NCI-H345 treated with DMSO at 0.1 percent for 48 hours (cell line): ENCODE data around the gene ABCC8.

ENCODE experiments used
- DNase-seq: peaks from one replicate; lab custom pipeline; 2025; ENCODE audit not compliant: unreplicated experiment; lab: John Stamatoyannopoulos, UW

The ABCC8 gene

DNA sequence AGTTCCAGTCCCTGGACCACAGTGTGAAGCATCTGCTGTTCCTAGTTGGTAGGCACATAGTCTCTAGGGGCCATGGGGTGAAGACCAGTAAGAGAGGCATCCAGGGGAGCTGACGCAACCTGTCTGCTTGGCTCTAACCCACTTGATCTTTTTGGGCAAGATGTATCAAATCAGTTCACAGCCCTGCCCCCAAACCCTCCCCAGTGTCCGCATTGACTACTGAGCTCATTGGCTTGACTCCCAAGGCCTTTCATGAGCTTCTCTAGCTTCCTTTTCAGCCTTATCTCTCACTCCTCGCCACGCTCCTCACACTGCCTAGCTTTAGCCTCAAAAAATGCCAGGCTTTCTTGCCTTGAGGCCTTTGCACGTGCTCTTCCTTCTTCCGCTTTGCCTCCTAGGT, 29.7 kb upstream of the ABCC8 start:
- no peak for DNase-seq

DNA sequence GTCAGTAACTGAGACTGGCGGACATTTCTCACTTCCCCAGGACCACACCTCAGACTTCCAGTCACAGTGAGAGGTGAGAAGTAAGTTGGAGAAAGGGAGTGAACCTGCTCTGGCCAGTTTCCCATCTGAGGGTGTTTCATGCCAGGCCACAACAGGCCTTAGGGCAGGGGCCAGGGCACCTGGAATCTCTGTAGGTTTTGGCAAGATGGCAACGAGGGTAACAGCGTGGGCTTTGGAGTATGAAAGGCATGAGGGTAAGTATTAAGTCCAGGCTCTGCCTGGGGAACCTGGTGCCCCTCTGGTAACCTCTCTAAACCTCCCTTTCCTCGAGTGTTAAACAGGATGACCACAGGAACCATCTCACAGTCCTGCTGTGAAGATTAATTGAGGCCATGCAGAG, 28.5 kb upstream of the ABCC8 start:
- DNase-seq, result no peak

DNA sequence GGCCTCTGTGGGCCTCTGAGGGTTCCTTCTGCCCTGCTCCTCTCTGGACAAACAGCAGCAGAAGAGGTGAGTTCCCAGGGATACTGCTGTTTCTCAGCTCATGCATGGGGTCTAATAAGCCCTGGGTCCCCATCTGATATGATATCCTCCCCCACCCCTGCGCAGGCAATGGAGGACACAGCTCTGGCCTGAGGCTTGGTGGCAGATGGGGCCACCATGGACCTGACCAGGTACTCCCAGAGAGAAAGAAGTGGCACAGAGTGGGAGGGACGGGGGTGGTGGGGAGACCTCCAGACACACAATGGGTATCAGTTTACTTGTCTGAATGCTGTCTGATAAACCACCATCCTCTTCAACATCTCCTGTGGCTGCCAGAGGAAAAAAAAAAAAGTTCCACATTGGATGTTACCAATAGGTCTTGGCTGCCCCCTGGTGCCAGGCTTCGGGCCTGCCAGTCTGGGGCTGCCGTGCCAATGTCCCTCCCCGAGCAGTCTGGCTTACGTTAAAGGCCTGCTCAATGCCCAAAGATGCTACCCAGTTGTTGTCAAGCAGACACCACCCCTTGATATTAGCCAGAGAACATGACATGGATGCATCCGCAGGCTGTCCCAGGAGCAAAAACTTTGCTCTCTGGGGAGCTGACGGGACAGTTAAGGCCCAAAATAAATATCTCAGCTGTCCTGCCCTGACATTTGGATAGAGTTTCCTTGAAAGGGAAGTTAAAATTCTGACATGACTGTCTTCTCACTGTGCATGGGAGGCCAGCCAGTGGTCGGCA, 27.9 kb upstream of the ABCC8 start:
- DNase-seq, result peak; percentile 50

DNA sequence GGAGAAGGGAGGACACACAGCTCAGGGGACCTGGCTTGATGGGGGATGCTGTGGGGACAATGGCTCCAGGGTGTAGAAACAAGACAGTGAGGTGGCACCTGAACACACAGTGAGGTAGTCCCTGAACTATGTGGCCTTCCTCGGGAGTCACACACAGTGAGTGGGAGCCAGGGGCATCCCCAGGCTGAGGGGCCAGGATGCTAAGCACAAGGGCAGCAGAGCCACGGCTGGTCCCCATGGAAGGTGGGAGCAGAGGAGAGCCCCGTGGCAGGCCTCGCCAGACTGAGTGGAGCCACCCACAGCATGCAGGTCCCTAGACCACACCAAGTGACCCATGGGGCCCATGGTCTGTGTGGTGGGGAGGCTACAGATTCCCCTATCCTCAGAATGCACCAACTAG, 26.0 kb upstream of the ABCC8 start:
- no peak for DNase-seq

DNA sequence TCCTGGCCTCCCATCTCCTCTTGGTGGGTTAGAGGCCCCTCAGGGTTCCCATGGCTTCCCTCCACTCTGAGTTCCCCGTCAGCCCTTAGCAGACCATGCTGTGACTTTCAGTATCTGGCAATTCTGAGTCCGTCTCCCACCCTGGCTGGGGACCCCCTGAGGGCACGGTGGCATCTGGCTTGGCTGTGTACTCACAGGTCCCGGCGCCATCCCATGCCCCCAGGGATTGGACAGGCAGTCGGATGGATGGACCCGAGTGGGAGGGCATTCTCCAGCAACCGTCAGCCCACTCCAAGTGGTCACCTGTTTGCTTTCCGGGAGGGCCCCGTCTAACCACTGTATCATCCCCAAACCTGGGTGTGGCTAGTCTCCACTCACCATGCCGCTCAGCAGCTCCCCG, 24.0 kb upstream of the ABCC8 start:
- no peak for DNase-seq

DNA sequence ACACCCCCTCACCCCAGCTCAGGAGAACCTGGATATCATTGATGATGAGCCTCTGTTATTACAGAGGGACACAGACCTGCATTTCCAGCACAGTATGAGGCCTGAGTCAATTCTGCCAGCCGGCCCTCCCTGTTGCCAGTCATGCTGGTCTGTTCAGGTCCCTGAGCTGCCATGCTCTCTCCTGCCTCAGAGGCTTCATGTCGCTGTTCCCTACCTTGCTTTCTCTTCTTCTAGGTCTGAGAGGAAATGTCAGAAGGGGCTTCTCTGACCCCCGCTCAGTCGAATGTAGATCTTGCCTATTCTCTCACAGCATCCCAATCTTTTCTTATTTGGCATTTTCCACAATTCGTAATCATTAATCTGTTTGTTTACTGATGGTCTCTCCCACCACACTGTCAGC, 21.8 kb upstream of the ABCC8 start:
- no peak for DNase-seq

DNA sequence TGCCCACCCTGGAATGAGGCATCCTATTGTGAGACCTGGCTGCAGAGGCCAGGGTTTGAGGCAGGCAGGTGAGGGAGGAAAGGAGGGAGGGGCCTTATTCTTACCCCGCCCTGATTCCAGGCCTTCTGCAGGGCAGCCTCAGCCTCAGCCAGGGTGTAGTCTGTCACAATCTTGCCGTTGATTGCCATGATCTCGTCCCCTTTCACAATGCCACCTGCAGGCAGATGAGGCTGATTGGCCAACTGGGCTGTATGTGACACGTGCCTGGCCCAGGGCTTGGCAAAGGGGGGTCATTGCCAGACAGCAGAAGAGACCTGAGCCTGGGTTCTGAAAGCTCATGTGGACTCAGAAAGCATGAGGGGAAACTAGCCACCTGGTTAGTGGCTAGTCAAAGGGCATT, 21.4 kb upstream of the ABCC8 start:
- no peak for DNase-seq

DNA sequence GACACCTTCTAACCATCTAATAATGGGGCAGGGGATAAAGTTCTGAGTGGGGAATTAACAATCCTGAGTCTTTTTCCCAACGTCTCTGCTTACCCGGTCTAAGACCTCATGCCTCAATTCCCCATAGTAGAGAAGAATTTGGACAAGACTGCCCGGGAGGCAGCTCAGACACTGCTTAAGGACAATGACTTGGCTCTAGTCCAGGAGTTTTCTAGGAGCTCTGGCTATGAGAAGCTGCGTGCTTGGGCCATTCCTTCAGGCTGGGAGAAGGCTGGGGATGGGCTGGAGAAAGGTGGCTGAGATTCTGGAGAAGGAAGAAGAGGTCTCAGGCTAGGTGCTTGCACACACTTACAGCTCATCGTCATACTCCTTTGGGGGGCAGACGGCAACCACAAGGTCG, 19.8 kb upstream of the ABCC8 start:
- no peak for DNase-seq

DNA sequence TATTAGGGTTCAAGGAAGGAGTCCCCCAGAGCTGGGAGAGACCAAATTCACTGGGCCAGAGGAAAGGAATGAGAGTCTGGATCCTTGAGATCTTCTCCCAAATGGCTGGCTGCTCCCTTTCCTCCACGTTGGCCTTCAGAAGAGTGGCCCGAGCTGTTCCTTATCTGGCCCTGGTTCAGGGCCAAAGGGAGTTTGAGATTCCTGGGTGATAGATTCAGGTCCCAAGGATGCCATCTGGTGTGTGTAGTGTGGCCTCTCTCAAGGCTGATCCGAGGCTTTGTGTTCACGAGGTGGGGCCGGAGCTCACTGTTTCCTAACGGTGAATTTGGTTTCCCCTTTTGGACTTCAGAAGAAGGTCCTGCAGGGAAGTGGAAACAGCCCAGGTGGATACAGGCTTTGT, 17.4 kb upstream of the ABCC8 start:
- no peak for DNase-seq

DNA sequence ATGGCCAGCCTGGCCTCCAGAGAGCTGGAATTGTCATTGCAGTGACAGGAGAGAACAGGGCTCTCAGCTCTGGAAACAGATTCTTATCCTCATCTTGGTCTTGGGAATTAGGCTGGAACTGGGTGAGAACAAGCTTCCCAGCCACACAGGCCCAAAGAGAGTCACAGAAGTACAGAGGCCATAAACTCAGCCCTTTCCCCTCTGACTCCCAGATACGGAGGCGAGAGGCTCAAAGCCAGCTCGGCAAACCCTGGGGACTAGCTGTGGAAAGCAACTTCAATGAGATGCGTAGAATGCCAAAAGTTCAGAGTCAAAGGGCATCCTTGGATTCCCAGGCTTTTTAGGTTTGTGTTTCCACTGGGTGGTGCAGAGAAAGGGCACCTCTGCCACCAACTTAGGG, 14.3 kb upstream of the ABCC8 start:
- DNase-seq, result no peak

DNA sequence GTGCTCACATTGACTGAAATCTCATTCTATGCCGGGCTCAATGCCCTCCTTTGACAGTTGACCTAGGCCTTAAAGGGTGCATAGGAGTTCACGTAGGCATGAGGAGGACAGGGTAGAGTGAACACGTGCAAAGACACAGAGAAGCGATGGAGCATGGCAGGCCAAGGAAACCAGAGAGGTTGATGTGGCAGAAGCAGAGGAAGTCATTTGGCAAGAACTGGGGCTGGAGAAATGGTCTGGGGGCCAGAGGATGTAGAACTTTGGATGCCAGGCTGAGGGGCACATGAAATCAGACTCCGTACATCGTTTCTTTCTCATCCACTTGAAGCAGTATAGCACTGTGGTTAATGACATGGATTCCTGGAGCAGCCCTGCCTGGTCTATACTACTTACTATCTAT, 13.6 kb upstream of the ABCC8 start:
- no peak for DNase-seq

DNA sequence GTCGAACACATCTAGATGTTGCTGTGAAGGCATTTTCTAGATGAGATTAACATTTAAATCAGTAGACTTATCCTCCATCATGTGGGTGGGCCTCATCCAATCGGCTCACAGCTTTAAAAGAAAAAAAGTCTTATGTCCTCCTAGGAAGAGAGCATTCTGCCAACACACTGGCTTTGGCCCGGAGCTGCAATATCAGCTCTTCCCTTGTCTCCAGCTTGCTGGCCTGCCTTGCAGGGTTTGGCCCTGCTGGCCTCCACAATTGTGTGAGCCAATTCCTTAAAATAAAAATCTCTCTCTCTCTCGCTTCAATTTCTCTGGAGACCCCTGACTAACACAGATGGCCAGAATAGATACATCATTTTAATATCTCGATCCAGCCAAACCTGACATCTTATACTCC, 13.1 kb upstream of the ABCC8 start:
- no peak for DNase-seq

DNA sequence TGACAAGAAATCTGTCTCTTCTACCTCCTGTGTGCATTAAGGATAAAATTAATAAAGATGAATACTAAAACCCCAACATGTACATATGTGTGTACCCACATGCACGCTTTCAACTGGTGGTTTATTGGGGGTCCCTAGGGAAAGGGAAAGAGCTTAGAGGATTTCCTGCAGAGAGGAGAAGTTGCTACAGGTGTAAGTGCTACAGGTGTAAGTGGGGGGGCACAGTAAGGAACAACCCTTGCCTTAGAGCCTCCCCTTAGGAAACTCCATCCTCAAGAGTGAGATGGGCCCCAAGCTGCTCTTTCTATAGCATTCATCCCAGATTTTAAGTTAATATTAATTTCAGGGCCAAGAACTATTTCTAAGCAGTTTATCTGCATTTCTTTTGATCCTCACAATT, 11.9 kb upstream of the ABCC8 start:
- DNase-seq, result no peak

DNA sequence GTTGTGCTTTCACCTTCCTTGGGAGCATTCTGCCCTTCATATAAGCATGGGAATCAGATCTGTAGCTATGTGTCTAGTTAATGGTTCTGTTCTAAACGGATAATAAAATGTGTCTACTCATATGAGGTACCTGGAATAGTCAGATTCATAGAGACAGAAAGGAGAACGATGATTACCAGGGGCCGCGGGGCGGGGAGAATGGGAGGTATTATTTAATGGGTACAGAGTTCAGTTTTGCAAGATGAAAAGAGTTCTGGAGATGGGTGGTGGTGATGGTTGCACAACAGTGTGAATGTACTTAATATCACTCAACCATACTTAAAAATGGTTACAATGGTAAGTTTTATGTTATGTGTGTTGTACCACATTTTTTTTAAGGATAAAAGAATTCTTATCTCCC, 10.0 kb upstream of the ABCC8 start:
- no peak for DNase-seq

DNA sequence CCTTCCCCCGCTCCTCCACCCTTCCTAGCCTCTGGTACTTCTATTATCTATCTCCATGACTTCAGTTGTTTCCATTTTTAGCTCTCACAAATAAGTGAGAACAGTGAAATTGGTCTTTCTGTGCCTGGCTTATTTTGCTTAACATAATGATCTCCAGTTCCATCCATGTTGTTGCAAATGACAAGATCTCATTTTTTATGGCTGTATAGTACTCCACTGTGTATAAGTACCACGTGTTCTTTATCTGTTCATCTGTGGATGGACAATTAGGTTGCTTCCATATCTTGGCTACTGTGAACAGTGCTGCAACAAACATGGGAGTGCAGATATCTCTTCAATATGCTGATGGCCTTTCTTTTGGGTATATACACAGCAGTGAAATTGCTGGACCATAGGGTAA, 6.9 kb upstream of the ABCC8 start:
- DNase-seq, result no peak

DNA sequence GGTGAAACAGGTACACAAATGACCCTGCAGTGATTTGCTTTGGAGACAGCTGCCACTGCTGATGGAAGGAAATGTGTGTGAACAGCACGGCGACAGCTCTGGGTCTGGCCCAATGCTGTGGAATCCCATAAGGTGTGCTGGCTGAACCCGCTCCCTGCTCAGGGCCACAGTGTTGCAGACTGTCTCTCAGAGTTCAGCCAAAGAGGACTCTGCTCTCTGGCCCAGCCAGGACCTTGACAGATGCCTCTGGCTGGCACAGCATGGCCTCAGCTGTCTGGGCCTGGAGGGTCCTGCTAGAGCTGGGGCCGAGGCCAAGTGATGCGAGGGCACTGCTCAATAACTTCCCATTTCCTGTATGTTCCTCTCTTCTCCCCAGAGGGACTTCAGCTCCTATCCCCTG, 5.3 kb upstream of the ABCC8 start:
- no peak for DNase-seq

DNA sequence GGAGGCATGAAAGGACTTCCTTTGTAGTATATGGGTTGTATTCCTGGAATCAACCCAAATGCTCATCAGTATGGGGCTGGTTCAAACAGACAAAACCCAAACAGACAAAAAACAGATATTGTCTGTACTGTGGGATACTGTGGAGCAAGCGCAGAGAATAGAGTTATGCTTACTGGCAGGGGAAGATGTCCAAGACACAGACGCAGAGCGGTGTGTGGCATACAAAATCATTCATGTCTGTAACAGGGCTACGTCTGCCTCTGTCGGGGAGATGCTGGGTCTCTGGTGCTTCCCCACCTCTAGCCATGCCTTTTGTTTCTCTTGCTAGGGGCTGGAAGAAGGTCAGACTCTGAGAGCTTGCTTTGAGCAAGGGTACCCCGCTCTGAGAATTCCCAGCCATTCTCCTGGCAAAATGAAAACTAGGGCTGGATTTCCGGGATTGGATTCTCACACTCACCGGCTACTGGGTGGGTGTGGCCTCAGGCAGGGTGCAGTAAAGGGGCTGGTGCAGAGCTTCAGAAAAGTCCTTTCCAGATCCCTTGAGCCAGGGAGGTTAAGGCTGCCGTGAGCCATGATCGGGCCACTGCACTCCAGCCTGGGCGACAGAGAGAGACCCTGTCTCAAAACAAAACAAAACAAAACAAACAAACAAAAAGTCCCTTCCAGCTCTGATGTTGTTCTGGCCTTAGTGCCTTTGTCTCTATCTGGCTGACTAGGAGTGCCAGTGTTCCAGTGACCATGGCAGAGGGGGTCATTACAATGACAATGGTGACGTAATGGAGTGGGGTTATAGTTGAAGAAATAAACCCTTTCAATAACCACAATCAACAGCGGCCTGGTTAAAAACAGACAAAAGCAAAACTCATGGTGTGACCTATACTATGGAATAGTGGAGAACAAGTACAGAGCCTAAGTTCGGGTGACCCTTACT, 2.9 kb upstream of the ABCC8 start:
- peak; percentile 58 for DNase-seq

DNA sequence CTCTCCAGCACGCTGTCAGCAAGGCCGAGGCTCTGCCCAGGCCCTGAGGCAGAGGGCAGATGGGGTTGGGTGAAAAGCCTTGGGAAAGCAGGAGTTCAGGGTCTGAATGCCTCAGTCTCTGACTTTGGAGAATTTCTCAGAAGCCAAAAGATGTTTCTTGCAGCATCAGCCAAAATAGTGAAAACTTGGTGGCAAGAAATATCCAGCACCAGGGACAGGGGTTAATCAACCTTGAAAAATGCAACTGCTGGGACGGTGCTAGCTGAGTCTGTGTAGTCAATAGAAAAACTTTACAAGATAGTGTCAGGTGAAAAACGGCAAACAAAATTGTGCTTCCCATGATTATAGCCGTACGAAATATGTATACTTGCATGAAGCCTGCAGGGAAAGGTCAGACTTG, 1.4 kb upstream of the ABCC8 start:
- no peak for DNase-seq

DNA sequence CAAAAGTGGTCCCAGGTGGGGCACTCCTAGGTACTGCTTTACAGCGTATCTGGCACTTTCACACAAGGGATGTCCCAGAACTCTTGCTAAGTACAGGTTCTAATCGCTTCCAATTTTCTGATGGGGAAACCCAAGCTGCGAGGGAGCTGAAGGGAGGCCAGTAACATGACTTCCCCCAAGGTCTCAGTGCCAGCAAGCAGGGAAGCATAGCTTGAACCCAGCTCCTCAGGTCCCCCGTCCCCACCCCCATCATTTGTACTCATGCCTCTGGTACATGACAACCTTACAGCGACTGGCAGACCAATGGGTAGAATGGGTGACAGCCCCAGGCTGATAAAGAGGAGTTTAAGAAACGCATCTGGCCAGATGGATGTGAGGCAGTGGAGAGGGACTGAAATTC, 716 bp upstream of the ABCC8 start:
- no peak for DNase-seq

DNA sequence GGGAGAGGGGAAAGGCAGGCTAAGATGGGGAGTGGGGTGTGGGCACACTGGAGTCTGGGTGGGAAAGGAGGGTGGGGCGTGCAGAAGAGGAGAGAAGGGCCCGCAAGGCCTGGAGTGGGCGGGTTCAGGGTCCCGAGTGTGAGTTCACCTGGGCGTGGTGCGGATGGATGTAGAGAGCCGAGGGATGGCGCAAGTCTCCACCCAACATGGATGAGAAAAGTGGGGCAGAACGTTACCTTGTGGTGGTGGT, 364 bp upstream of the ABCC8 start:
- DNase-seq, result no peak

DNA sequence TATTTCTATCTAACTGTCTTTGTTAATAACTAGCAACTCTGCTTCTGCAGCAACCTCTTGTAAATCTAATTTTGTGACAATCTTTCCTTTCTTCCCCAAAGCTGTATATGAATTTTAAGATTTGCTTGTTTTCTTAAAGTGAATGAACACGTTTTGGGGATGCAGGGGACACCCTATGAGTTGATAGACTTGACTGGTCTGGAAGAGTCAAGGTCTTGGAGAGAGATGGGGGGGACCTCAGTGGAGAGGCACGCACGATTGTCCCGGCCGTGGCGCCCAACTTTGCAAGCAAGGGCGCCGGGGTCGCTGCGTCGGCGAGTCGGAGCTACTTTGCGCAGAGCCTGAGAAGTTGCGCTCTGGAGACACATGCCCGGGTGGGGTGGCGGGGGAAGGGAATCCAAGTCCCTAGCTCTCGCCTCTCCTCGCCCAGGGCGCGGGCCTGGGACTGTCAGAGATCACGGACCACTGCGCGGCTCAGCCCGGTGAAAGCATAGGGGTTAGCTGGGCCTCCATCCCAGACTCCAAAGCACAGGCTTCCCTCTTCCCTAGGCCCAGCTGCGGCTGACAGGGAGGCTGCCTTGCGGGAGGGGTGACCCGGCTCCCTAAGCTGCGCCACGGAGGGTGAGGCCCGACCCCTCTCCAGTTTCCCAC, 854 bp downstream of the ABCC8 start:
- no peak for DNase-seq

DNA sequence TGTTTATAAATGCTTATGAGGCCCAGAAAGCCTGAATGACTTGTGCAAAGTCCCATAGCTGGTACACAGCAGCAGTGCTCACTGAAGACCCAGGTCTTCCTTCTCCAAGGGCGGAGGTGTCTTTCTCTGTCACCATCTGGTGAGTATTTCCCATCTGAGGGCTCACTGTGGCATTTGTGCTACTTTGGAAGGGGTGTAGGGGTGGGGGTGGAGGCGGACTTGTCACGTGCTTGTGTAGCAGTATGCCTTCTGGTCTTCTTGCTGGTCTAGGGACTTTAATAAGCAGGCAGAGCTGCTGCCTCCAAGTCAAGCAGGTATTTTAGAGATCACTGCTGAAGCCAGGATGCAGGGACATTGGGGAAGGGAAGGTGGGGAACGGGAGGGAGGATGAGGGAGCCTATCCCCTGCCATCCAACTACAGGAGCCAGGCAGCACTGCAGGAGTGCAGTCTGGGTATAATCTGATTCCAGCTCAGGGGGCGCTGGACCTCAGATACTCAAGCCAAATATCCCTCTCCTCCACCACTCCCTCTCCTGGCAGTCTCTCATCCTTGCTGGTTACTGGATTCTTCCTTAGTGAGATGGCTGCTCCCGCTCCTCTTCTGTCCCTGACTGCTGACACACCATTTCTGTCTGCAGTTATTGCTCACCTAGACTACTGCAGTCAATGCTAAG, 3.4 kb downstream of the ABCC8 start:
- no peak for DNase-seq
